Activated naive CD4-positive, alpha-beta T cell treated with anti-CD3 and anti-CD28 coated beads for 36 hours (primary cell): ENCODE results near the gene HGS. TPM values are rescaled to one million over a fixed set of nuclear protein-coding genes. Genes with fewer than 3 reads are reported as not detected.
A peak's percentile ranks its signal among the peaks of the same experiment; 100 is the strongest.

Source experiments
- CTCF ChIA-PET: fragments of 350-600 bp; sonication (Branson Sonifier 250); formaldehyde crosslinking; loops from one replicate; lab custom pipeline; 2021; ENCODE audit warnings: antibody characterized with exemption; lab: Charles Lee
- DNase-seq: peaks from one replicate; pipeline ENCODE4 v3.0.0-alpha.2; 2020
- H3K27ac Mint-ChIP-seq: one replicate; pipeline ENCODE4 v1.8.0; 2021; ENCODE audit warnings: mild to moderate bottlenecking, mixed read lengths
- H3K27me3 Mint-ChIP-seq: one replicate; pipeline ENCODE4 v1.8.0; 2021; ENCODE audit warnings: low read depth, mixed read lengths
- H3K36me3 Mint-ChIP-seq: one replicate; pipeline ENCODE4 v1.8.0; 2021; ENCODE audit warnings: low read depth, mixed read lengths
- H3K4me1 Mint-ChIP-seq: one replicate; pipeline ENCODE4 v1.8.0; 2021; ENCODE audit warnings: low read depth, mixed read lengths
- H3K4me3 Mint-ChIP-seq: one replicate; pipeline ENCODE4 v1.8.0; 2021; ENCODE audit warnings: mild to moderate bottlenecking, moderate library complexity, mixed read lengths
- H3K9me3 Mint-ChIP-seq: one replicate; pipeline ENCODE4 v1.8.0; 2021; ENCODE audit warnings: mixed read lengths
- intact Hi-C: fragments of 100-400 bp; cut with micrococcal nuclease; formaldehyde crosslinking; loops from one replicate; pipeline ENCODE4 v1.15.1; 2023
- total RNA-seq, 2 experiments: library from RNA; stranded (reverse); gene quantifications; one replicate each; pipeline ENCODE4 v1.2.3, GENCODE V29; 2021

The HGS gene, protein sequence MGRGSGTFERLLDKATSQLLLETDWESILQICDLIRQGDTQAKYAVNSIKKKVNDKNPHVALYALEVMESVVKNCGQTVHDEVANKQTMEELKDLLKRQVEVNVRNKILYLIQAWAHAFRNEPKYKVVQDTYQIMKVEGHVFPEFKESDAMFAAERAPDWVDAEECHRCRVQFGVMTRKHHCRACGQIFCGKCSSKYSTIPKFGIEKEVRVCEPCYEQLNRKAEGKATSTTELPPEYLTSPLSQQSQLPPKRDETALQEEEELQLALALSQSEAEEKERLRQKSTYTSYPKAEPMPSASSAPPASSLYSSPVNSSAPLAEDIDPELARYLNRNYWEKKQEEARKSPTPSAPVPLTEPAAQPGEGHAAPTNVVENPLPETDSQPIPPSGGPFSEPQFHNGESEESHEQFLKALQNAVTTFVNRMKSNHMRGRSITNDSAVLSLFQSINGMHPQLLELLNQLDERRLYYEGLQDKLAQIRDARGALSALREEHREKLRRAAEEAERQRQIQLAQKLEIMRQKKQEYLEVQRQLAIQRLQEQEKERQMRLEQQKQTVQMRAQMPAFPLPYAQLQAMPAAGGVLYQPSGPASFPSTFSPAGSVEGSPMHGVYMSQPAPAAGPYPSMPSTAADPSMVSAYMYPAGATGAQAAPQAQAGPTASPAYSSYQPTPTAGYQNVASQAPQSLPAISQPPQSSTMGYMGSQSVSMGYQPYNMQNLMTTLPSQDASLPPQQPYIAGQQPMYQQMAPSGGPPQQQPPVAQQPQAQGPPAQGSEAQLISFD
- total RNA-seq, result 100 to 1,000 TPM in 1 of 2 experiments, 10 to 100 TPM in 1; 87.1 to 109 TPM

DNA sequence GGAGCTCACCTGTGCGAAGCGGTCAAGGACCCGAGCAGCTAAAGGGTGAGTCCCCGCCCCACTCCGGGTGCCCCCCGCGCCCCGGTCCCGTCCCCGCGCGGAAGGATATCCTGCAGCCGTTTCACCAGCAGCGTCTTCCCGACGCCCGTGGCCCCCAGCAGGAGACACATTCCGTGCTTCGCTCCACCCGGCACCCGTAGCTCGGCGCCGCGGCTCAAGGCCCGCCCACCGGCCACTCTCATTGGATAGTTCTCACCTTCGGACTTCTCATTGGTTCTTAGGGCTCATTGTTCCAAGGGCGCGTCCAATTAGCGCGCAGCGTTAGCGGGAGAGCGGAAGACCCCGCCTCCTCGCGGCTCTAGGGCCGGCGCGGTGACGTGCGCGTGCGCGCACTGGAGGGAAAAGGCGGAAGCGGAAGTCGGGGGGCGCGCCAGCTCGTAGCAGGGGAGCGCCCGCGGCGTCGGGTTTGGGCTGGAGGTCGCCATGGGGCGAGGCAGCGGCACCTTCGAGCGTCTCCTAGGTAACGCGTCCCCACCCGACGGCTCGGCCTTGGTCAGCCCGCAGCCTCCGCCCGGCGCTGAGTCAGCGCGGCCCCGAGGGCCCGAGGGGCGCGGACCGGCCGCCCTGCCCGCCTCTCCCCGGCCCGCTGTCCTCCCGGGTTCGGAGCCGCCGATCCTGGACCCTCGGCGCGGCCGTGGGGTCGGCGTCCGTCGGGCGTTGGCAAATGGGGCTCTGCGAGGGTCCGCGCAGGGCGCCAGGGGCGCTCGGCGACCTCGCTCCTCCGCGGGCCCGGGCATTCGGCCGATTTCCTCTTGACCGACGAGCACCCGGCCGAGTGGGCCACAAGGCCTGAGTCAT is at the start of gene HGS, which contains the start of gene ARL16:
Gene HGS (plus strand): TSS at position 428 of the 858 bp plus-strand sequence. CDS start 56 bp downstream, at position 484.
Gene ARL16 (minus strand): TSS at position 214 of the 858 bp plus-strand sequence. CDS start 44 bp downstream, at position 170.
- Mint-ChIP-seq H3K4me3 (peak within 1 kb of the TSS; percentile 87), H3K36me3 (peaks cover 18% of the 10 kb centered on the region), H3K4me1 (peaks cover 37% of the 10 kb centered on the region), H3K9me3 (no peaks in the 10 kb centered on the region), H3K27me3 (no peaks in the 10 kb centered on the region), H3K27ac (peak within 1 kb of the TSS; percentile 70)
- DNase-seq, result peak; percentile 98
- intact Hi-C loops, result loop anchor here (1.0 to 2.0 kb wide), 4 partner anchors 17 to 149 kb away; partner anchors contain the start of genes CCDC137, MCRIP1, MRPL12 and OXLD1
- CTCF ChIA-PET, result interaction anchor here (1.1 to 1.8 kb wide), 3 partner anchors 9 to 19 kb away, joined by 3 to 5 read pairs (median 4); partner anchors contain the start of gene MRPL12

DNA sequence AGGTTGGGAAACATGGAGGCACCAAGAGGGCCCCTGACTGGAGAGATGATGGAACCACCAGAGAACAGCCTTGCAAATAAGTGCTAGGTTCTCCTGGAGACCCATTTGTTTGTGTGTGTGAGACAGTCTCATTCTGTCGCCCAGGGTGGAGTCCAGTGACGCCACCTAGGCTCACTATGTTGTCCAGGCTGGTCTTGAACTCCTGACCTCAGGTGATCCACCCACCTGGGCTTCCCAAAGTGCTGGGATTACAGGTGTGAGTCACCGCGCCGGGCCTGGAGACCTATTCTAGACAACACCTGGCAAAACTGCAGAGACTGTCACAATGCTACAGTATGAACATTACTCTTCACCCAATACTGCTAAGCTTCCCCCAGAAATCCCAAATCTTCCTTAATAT is 48.4 kb upstream of the HGS start:
- Mint-ChIP-seq H3K4me1 (peaks cover 29% of the 10 kb centered on the region), H3K9me3 (no peaks in the 10 kb centered on the region), H3K27ac (peak overlapping the region; percentile 30), H3K4me3 (peak overlapping the region; percentile 93), H3K36me3 (peaks cover 6% of the 10 kb centered on the region), H3K27me3 (no peaks in the 10 kb centered on the region)
- intact Hi-C loops, result no loop called here
- CTCF ChIA-PET, result no interaction called here
- no peak for DNase-seq

DNA sequence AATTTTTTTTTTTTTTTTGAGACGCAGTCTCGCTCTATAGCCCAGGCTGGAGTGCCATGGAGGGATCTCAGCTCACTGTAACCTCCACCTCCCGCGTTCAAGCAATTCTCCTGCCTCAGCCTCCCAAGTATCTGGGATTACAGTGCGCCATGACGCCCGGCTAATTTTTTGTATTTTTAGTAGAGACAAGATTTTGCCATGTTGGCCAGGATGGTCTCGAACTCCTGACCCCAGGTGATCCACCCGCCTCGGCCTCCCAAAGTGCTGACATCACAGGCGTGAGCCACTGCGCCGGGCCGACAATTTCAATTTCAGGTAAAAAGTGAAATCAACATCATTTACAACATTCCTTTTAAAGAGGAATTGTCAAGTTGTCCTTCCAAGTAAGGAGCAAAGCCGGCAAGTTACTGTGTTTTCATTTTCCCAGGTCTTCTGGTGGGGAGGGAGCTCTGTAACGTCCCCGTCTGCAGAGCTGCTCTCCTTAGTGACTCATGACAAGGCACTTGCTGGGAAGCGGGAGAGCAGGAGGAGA is 47.8 kb upstream of the HGS start:
- peak overlapping the region; percentile 79 for H3K27ac Mint-ChIP-seq
- no peaks in the 10 kb centered on the region for H3K27me3 Mint-ChIP-seq
- peak overlapping the region; percentile 93 for H3K4me3 Mint-ChIP-seq
- CTCF ChIA-PET, result no interaction called here
- peaks cover 4% of the 10 kb centered on the region for H3K36me3 Mint-ChIP-seq
- H3K9me3 Mint-ChIP-seq, result no peaks in the 10 kb centered on the region
- peaks cover 29% of the 10 kb centered on the region for H3K4me1 Mint-ChIP-seq
- no peak for DNase-seq
- intact Hi-C loops, result loop anchor here (2.0 kb wide), 1 partner anchor 31 kb away; the partner anchor contains the start of genes CCDC137 and OXLD1

DNA sequence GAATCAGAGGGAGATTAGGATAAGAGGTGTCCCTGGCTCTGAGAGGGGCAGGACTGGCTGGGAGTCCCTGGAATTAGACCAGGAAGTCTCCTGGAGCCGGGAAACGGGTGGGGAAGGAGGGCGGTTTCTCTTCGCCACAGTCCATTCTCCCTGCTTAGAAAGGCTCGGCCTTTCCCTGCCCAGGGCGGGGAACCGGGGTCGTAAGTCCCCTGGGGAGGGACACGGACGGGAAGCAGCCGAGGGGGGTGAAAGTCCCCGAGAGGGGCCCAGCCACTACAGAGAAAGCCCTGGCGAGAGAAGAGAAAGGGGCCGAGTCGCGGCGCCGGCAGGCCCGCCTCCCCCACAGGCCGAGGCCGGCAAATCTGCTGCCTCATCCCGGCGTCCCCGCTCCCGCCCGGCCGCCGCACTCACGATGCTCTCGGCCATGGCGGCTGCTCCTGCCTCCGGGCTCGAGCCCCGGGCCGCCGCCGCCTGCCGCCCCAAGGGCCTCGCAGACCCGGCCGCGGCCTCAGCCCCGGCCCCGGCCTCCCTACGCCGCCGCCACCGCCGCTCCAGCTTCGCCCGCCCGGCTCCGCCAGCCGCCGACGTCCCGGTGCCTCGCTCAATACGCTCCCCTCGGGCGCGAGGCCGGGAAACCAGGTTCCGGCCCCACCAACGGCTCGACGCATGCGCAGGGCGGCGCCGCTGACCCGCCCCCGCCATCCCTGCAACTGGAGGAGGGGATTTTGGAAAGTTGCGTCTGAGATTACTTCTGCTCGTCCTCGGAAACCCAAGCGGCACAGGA is 47.1 kb upstream of the HGS start, which contains the start of the genes NPLOC4 and TSPAN10:
Gene NPLOC4 (minus strand): TSS at position 608 of the 784 bp plus-strand sequence. CDS start 182 bp downstream, at position 426.
Gene TSPAN10 (plus strand): TSS at position 692 of the 784 bp plus-strand sequence. CDS start 5,217 bp downstream, outside the sequence.
- intact Hi-C loops, result loop anchor here (2.0 kb wide), 1 partner anchor 30 kb away; the partner anchor contains the start of genes CCDC137 and OXLD1
- peaks cover 26% of the 10 kb centered on the region for H3K4me1 Mint-ChIP-seq
- H3K36me3 Mint-ChIP-seq, result peaks cover 3% of the 10 kb centered on the region
- no peaks in the 10 kb centered on the region for H3K27me3 Mint-ChIP-seq
- H3K4me3 Mint-ChIP-seq, result peak within 1 kb of the TSS; percentile 93
- peak within 1 kb of the TSS; percentile 79 for H3K27ac Mint-ChIP-seq
- CTCF ChIA-PET, result no interaction called here
- DNase-seq, result peak; percentile 85
- H3K9me3 Mint-ChIP-seq, result no peaks in the 10 kb centered on the region

DNA sequence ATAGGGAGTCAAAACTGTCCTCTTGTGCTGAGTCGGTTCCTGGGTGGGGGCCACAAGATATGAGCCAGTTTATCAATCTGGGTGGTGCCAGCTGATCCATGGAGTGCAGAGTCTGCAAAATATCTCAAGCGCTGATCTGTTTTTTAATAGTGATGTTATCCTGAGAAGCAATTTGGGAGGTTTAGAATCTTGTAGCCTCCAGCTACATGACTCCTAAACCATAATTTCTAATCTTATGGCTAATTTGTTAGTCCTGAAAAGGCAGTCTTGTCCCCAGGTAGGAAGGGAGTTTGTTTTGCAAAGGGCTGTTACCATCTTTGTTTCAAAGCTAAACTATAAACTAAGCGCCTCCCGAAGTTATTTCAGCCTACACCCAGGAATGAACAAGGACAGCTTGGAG is 45.1 kb upstream of the HGS start:
- DNase-seq, result no peak
- Mint-ChIP-seq H3K4me3 (no peak overlapping the region), H3K36me3 (peaks cover 1% of the 10 kb centered on the region), H3K4me1 (peaks cover 20% of the 10 kb centered on the region), H3K9me3 (no peaks in the 10 kb centered on the region), H3K27ac (no peak overlapping the region), H3K27me3 (no peaks in the 10 kb centered on the region)
- intact Hi-C loops, result no loop called here
- CTCF ChIA-PET, result no interaction called here

DNA sequence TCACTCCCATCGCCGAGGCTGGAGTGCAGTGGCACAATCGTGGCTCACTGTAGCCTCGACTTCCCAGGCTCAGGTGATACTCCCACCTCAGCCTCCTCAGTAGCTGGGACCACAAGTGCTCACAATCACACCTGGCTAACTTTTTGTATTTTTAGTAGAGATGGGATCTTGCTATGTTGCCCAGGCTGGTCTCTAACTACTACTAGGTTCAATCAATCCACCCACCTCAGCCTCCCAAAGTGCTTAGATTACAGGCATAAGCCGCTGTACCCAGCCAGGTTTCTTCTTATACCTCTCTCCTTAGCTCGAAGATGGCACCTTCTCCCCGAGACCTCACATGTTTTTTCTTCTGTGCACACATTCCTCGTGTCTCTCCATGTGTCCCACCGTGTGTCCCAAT is 43.8 kb upstream of the HGS start:
- no peaks in the 10 kb centered on the region for H3K27me3 Mint-ChIP-seq
- H3K4me3 Mint-ChIP-seq, result no peak overlapping the region
- H3K4me1 Mint-ChIP-seq, result peaks cover 14% of the 10 kb centered on the region
- CTCF ChIA-PET, result no interaction called here
- no peak overlapping the region for H3K27ac Mint-ChIP-seq
- intact Hi-C loops, result no loop called here
- no peaks in the 10 kb centered on the region for H3K36me3 Mint-ChIP-seq
- no peak for DNase-seq
- H3K9me3 Mint-ChIP-seq, result no peaks in the 10 kb centered on the region

DNA sequence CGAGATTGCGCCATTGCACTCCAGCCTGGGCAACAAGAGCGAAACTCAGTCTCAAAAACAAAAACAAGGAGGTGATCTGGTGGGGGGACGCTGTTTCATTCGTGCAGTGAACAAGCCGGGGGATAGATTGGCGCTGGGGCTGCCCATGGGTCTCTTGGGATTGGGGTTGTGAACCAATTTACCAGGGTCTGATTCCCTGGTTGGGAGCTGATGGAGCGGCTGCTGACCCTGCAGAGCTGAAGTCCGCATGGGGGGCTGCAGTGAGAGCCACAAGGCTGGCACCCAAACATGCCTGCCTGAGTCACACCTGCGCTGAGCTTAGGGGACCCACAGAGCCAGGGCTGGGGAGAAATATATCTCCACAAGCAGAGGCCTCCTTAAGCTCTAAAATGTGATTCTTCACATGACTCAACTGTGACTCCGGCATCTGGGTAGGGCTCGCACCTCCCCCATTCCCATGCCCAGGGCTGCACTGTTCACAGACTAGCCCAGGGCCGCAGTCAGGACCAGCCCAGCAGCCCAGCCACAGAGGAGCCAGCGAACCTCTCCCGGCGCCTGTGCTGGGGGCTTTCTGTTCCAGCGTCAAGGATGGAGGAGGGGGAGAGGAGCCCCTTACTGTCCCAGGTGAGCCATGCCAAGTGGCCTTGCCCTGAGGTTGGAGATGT is 41.9 kb upstream of the HGS start:
- H3K27ac Mint-ChIP-seq, result no peak overlapping the region
- intact Hi-C loops, result no loop called here
- H3K4me1 Mint-ChIP-seq, result peaks cover 3% of the 10 kb centered on the region
- CTCF ChIA-PET, result no interaction called here
- H3K36me3 Mint-ChIP-seq, result no peaks in the 10 kb centered on the region
- DNase-seq, result no peak
- no peak overlapping the region for H3K4me3 Mint-ChIP-seq
- H3K9me3 Mint-ChIP-seq, result no peaks in the 10 kb centered on the region
- no peaks in the 10 kb centered on the region for H3K27me3 Mint-ChIP-seq

DNA sequence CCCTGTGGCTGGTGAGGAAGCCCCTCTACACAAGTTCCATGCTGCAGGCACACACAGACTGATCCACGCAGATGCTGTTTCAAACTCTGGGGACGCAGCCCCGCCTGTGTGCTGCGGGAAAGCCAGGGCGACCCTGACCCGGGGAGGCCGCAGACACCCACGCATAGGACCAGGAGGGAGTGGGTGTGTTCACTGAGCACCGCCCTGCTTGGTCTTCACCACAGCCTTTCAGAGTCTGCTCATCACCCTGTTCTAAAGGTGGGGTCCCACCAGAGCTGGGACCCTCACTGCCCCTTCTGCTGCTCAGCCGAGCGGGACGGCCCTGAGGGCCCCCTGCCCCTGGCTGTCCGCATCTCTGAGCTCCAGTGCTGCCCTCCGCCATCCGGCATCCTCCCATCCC is 39.3 kb upstream of the HGS start:
- CTCF ChIA-PET, result no interaction called here
- intact Hi-C loops, result no loop called here
- H3K36me3 Mint-ChIP-seq, result no peaks in the 10 kb centered on the region
- H3K4me3 Mint-ChIP-seq, result no peak overlapping the region
- no peak for DNase-seq
- H3K27ac Mint-ChIP-seq, result no peak overlapping the region
- no peaks in the 10 kb centered on the region for H3K4me1 Mint-ChIP-seq
- H3K27me3 Mint-ChIP-seq, result peaks cover 13% of the 10 kb centered on the region
- no peaks in the 10 kb centered on the region for H3K9me3 Mint-ChIP-seq

DNA sequence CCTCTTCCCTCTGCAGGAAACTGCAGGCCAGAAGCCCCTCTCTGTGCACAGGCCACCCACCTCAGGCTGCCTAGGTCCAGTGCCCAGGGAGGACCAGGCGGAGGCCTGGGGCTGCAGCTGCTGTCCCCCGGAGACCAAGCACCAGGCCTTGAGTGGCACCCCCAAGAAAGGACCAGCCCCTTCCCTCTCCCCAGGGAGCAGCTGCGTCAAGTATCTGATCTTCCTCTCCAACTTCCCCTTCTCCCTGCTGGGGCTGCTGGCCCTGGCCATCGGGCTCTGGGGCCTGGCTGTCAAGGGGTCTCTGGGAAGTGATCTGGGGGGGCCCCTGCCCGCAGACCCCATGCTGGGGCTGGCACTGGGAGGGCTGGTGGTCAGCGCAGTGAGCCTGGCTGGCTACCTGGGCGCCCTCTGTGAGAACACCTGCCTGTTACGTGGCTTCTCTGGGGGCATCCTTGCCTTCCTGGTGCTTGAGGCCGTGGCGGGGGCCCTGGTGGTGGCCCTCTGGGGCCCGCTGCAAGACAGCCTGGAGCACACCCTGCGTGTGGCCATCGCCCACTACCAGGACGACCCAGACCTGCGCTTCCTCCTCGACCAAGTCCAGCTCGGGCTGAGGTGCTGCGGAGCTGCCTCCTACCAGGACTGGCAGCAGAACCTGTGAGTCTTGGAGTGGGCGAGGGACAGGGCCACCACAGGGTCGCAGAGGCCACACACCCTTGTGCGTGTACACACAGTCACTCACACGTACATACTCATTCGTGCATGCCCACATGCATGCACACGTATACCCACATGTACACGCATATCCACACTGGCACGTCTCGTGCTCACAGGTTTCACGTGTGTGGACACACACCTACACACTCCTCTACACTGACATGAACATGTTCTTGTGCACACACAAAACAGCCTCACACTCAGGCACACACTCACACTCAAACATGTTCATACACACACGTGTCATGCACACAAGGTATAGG is 38.5 kb upstream of the HGS start:
- peaks cover 18% of the 10 kb centered on the region for H3K27me3 Mint-ChIP-seq
- CTCF ChIA-PET, result no interaction called here
- DNase-seq, result no peak
- H3K27ac Mint-ChIP-seq, result no peak overlapping the region
- intact Hi-C loops, result no loop called here
- no peak overlapping the region for H3K4me3 Mint-ChIP-seq
- no peaks in the 10 kb centered on the region for H3K9me3 Mint-ChIP-seq
- H3K4me1 Mint-ChIP-seq, result no peaks in the 10 kb centered on the region
- H3K36me3 Mint-ChIP-seq, result no peaks in the 10 kb centered on the region
